GM23338 (cell line): ENCODE data around the gene YTHDF1.

Source experiments
- CTCF ChIP-seq, 2 experiments: fragments of 200-600 bp in 1 of 2; sonication (generic) in 1 of 2; conservative IDR thresholded peaks; 2 replicates each; pipeline versions ENCODE4 v1.5.1 to v1.6.1; 2016 to 2017; ENCODE audit warnings: antibody characterized with exemption in 2 of 2, low read depth in 2 of 2, mild to moderate bottlenecking in 2 of 2, moderate library complexity in 1 of 2
- ETS1 ChIP-seq: IDR thresholded peaks from 2 replicates; pipeline ENCODE4 v1.6.1; 2016; ENCODE audit warnings: antibody characterized with exemption
- EZH2 ChIP-seq: fragments of 200-600 bp; sonication (generic); IDR thresholded peaks from one replicate; pipeline ENCODE4 v1.8.0; 2017; ENCODE audit warnings: antibody characterized with exemption, mild to moderate bottlenecking, low read depth; ENCODE audit not compliant: unreplicated experiment
- EZH2phosphoT487 ChIP-seq: fragments of 200-600 bp; sonication (generic); IDR thresholded peaks from one replicate; pipeline ENCODE4 v1.8.1; 2018; ENCODE audit warnings: antibody characterized with exemption; ENCODE audit not compliant: unreplicated experiment
- JUNB ChIP-seq: IDR thresholded peaks from one replicate; pipeline ENCODE4 v1.6.1; 2016; ENCODE audit warnings: antibody characterized with exemption; ENCODE audit not compliant: unreplicated experiment
- POLR2AphosphoS5 ChIP-seq: IDR thresholded peaks from 2 replicates; pipeline ENCODE4 v1.6.1; 2016; ENCODE audit warnings: antibody characterized with exemption, low read depth
- REST ChIP-seq: IDR thresholded peaks from one replicate; pipeline ENCODE4 v1.6.1; 2018; ENCODE audit warnings: antibody characterized with exemption; ENCODE audit not compliant: unreplicated experiment

- TF ChIP-seq CTCF (conservative IDR thresholded peaks at IDR 0.05; ENCODE audit: low read depth in 2 of 2): no peak
- TF ChIP-seq REST: no peak
- TF ChIP-seq POLR2AphosphoS5: no peak
- no peak for TF ChIP-seq EZH2phosphoT487
- TF ChIP-seq EZH2: no peak
- no peak for TF ChIP-seq JUNB
- no peak for TF ChIP-seq ETS1
Measured at GRCh38 chr20:63166193-63167020, 49.5 kb downstream of the YTHDF1 start.
